ENCODE results near the gene SETBP1. TPM values are rescaled to one million over a fixed set of nuclear protein-coding genes. Genes with fewer than 3 reads are reported as not detected.

SETBP1 gene
- total RNA-seq, 1 donor, result 2.6 TPM

DNA sequence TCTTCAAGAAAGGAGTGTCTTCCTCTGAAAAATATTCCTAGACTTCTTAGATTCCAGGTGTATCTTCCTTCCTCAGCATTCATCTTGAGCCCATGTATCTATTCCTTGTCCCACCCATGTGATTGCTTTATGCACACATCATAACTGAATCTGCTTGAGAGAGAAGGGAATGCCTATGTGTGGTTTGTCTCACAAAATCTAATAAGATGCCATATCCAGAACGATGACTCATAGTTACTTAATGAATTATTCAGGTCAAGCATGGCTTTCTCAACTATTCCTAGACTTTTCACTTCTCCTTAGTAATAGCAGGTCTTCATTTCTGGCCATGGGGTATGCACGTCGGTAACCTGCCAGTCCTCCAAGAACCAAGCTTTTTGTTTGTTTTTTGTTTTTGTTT, 121.8 kb downstream of the SETBP1 start:
- DNase-seq (ENCODE audit: low read depth), result peak; percentile 34
- H3K4me3 ChIP-seq (ENCODE audit: low read depth, low read length), result no peak overlapping the region
- TF ChIP-seq CTCF (IDR thresholded peaks at IDR 0.05; ENCODE audit: insufficient read depth, low read depth, low read length), result no peak

- H3K4me3 ChIP-seq (ENCODE audit: low read depth, low read length), result no peak overlapping the region
- TF ChIP-seq CTCF (IDR thresholded peaks at IDR 0.05; ENCODE audit: insufficient read depth, low read depth, low read length), result no peak
- DNase-seq (ENCODE audit: low read depth), result peak; percentile 86
Measured at GRCh38 chr18:44803019-44803650, 122.4 kb downstream of the SETBP1 start.

- TF ChIP-seq CTCF (IDR thresholded peaks at IDR 0.05; ENCODE audit: insufficient read depth, low read depth, low read length), result no peak
- peak; percentile 27 for DNase-seq (ENCODE audit: low read depth)
Measured at GRCh38 chr18:44804033-44804432, 123.3 kb downstream of the SETBP1 start.

GRCh38 chr18:44805176-44805575, 124.5 kb downstream of the SETBP1 start:
- no peak for DNase-seq (ENCODE audit: low read depth)
- TF ChIP-seq CTCF (IDR thresholded peaks at IDR 0.05; ENCODE audit: insufficient read depth, low read depth, low read length), result no peak
- no peak overlapping the region for H3K4me3 ChIP-seq (ENCODE audit: low read depth, low read length)

More at GRCh38 chr18:44804033-44804432, 123.3 kb downstream of the SETBP1 start:
- no peak overlapping the region for H3K4me3 ChIP-seq (ENCODE audit: low read depth, low read length)

DNA sequence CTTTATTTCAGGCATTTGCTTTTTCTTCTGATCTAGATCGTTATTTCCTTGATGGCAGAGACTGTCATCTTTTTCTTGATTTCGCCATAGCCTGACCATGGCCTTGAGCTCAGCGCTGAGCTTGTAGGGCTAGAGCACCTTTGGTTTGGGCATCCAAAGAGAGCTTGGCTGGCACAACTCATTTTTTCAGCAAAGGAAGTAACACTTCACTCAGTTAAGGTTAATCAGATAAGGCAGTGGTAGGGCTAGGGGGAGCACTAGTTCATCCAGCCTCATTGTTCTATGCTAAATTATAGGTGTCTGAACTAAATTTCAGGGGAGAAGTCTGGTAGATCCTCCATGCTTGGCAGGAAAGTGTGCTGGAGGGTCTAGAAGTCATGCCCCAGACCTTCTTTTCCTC, 125.0 kb downstream of the SETBP1 start:
- no peak overlapping the region for H3K4me3 ChIP-seq (ENCODE audit: low read depth, low read length)
- TF ChIP-seq CTCF (IDR thresholded peaks at IDR 0.05; ENCODE audit: insufficient read depth, low read depth, low read length), result no peak
- DNase-seq (ENCODE audit: low read depth), result no peak

- DNase-seq (ENCODE audit: low read depth), result no peak
Measured at GRCh38 chr18:44807766-44808165, 127.1 kb downstream of the SETBP1 start.

More at GRCh38 chr18:44807766-44808165, 127.1 kb downstream of the SETBP1 start:
- TF ChIP-seq CTCF (IDR thresholded peaks at IDR 0.05; ENCODE audit: insufficient read depth, low read depth, low read length), result no peak
- H3K4me3 ChIP-seq (ENCODE audit: low read depth, low read length), result no peak overlapping the region
